ENCODE data around the gene MYBPC3.

MYBPC3 gene

GRCh38 chr11:47328449-47329390, 23.8 kb downstream of the MYBPC3 start:
- TF ChIP-seq EZH2 (IDR thresholded peaks at IDR 0.05), result no peak
- TF ChIP-seq FOXP2 (optimal IDR thresholded peaks at IDR 0.05; ENCODE audit: control extremely low read depth, extremely low read length, insufficient read depth), result no peak
- TF ChIP-seq POLR2AphosphoS5 (IDR thresholded peaks at IDR 0.05; ENCODE audit: borderline replicate concordance, low read depth, low read length), result no peak
- Histone ChIP-seq H3K9ac (ENCODE audit: insufficient read length) (no peak overlapping the region), H3K9me3 (ENCODE audit: low read depth, low read length) (no peaks in the 10 kb centered on the region), H3K4me3 (no peak overlapping the region), H3K36me3 (ENCODE audit: insufficient read depth, low read length) (peaks cover 9% of the 10 kb centered on the region; the same call in 1 of the 2 replicates), H3K27ac (no peak overlapping the region)
- no peak for DNase-seq (ENCODE audit: low read depth, low spot score)

DNA sequence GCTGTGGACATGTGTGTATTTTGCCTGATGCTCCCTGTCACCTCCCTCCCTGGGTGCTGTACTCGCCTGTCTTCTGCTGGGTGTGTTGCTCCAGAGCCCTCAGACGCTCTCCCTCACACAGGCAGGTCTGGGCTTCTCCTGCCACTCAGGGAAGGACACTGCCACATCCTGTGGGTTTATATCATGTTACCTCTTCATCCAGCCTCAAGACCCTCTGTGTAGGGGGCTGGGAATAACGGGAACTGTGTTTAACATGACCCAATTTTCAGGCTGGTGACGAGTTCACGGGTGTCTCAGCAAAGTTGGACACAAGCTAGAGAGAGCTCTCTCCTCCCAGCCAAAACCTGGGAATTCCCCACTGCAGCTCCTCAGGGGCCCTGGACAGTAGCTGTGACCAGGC, 24.6 kb downstream of the MYBPC3 start:
- Histone ChIP-seq H3K9me3 (ENCODE audit: low read depth, low read length) (no peaks in the 10 kb centered on the region), H3K9ac (ENCODE audit: insufficient read length) (no peak overlapping the region), H3K36me3 (ENCODE audit: insufficient read depth, low read length) (peaks cover 9% of the 10 kb centered on the region; the same call in 1 of the 2 replicates), H3K27ac (no peak overlapping the region), H3K4me3 (no peak overlapping the region)
- TF ChIP-seq EZH2 (IDR thresholded peaks at IDR 0.05), result no peak
- TF ChIP-seq POLR2AphosphoS5 (IDR thresholded peaks at IDR 0.05; ENCODE audit: borderline replicate concordance, low read depth, low read length), result no peak
- no peak for TF ChIP-seq FOXP2 (optimal IDR thresholded peaks at IDR 0.05; ENCODE audit: control extremely low read depth, extremely low read length, insufficient read depth)
- DNase-seq (ENCODE audit: low read depth, low spot score), result no peak

GRCh38 chr11:47327025-47327424, 25.5 kb downstream of the MYBPC3 start:
- H3K27ac ChIP-seq, result no peak overlapping the region
- H3K9me3 ChIP-seq (ENCODE audit: low read depth, low read length), result no peaks in the 10 kb centered on the region
- peaks cover 9% of the 10 kb centered on the region; the same call in 1 of the 2 replicates for H3K36me3 ChIP-seq (ENCODE audit: insufficient read depth, low read length)
- no peak for TF ChIP-seq EZH2 (IDR thresholded peaks at IDR 0.05)
- no peak for TF ChIP-seq FOXP2 (optimal IDR thresholded peaks at IDR 0.05; ENCODE audit: control extremely low read depth, extremely low read length, insufficient read depth)
- no peak for TF ChIP-seq POLR2AphosphoS5 (IDR thresholded peaks at IDR 0.05; ENCODE audit: borderline replicate concordance, low read depth, low read length)
- no peak overlapping the region for H3K4me3 ChIP-seq
- H3K9ac ChIP-seq (ENCODE audit: insufficient read length), result no peak overlapping the region
- DNase-seq (ENCODE audit: low read depth, low spot score), result no peak

GRCh38 chr11:47326198-47326597, 26.3 kb downstream of the MYBPC3 start:
- Histone ChIP-seq H3K36me3 (ENCODE audit: insufficient read depth, low read length) (peaks cover 17% of the 10 kb centered on the region; the same call in 1 of the 2 replicates), H3K9me3 (ENCODE audit: low read depth, low read length) (no peaks in the 10 kb centered on the region), H3K9ac (ENCODE audit: insufficient read length) (no peak overlapping the region), H3K27ac (no peak overlapping the region), H3K4me3 (no peak overlapping the region)
- TF ChIP-seq FOXP2 (optimal IDR thresholded peaks at IDR 0.05; ENCODE audit: control extremely low read depth, extremely low read length, insufficient read depth) (no peak), POLR2AphosphoS5 (IDR thresholded peaks at IDR 0.05; ENCODE audit: borderline replicate concordance, low read depth, low read length) (no peak), EZH2 (IDR thresholded peaks at IDR 0.05) (no peak)
- DNase-seq (ENCODE audit: low read depth, low spot score), result no peak

DNA sequence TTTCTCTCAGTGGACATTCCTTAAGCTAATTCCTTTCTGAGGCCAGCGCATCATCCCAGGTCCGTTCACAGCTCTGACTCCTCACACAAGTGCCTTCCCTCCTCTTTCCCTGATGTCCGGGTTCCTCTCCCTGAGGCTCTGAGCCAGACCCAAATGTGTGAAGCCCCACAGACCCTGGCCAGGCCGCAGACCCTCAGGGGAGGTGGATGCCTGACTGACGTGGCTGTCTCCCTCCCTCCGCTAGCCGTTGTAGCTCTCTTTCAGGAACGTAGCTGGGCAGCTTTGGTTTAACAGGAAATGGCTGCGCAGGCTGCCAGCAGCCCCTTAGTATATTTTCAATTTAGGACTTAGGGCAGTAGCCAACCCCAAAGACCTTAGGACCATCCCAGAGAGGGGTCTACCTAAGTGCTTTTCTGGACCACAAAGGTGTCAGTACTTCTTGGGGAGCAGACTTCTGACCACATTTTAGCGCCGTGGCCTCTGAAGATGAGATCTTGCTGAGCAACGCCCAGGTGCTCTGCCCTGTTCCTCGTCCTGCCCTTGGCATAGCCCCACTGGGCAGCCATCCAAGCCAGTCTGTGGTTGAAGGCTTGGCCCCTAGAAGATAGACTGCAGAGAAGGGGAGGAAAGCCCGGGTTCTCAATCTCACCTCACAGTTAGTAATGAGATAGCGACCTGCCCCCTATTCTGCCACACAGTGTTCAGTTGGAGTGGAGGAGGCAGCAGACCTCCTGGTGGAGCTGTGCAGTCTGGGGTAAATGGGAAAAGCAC, 27.0 kb downstream of the MYBPC3 start:
- Histone ChIP-seq H3K4me3 (no peak overlapping the region), H3K36me3 (ENCODE audit: insufficient read depth, low read length) (peaks cover 17% of the 10 kb centered on the region; the same call in 1 of the 2 replicates), H3K9ac (ENCODE audit: insufficient read length) (no peak overlapping the region), H3K9me3 (ENCODE audit: low read depth, low read length) (no peaks in the 10 kb centered on the region), H3K27ac (no peak overlapping the region)
- TF ChIP-seq FOXP2 (optimal IDR thresholded peaks at IDR 0.05; ENCODE audit: control extremely low read depth, extremely low read length, insufficient read depth) (no peak), POLR2AphosphoS5 (IDR thresholded peaks at IDR 0.05; ENCODE audit: borderline replicate concordance, low read depth, low read length) (no peak), EZH2 (IDR thresholded peaks at IDR 0.05) (no peak)
- DNase-seq (ENCODE audit: low read depth, low spot score), result no peak

- H3K9ac ChIP-seq (ENCODE audit: insufficient read length), result no peak overlapping the region
Observed at GRCh38 chr11:47324520-47324919, 28.0 kb downstream of the MYBPC3 start.

GRCh38 chr11:47318166-47318565, 34.3 kb downstream of the MYBPC3 start:
- Histone ChIP-seq H3K9me3 (ENCODE audit: low read depth, low read length) (no peaks in the 10 kb centered on the region), H3K27ac (no peak overlapping the region), H3K9ac (ENCODE audit: insufficient read length) (no peak overlapping the region), H3K36me3 (ENCODE audit: insufficient read depth, low read length) (peaks cover 32% of the 10 kb centered on the region; the same call in 1 of the 2 replicates), H3K4me3 (no peak overlapping the region)
- TF ChIP-seq EZH2 (IDR thresholded peaks at IDR 0.05) (no peak), POLR2AphosphoS5 (IDR thresholded peaks at IDR 0.05; ENCODE audit: borderline replicate concordance, low read depth, low read length) (no peak), FOXP2 (optimal IDR thresholded peaks at IDR 0.05; ENCODE audit: control extremely low read depth, extremely low read length, insufficient read depth) (no peak)
- DNase-seq (ENCODE audit: low read depth, low spot score), result no peak

More at GRCh38 chr11:47324520-47324919, 28.0 kb downstream of the MYBPC3 start:
- no peaks in the 10 kb centered on the region for H3K9me3 ChIP-seq (ENCODE audit: low read depth, low read length)
- H3K27ac ChIP-seq, result no peak overlapping the region
- no peak overlapping the region for H3K4me3 ChIP-seq
- H3K36me3 ChIP-seq (ENCODE audit: insufficient read depth, low read length), result peaks cover 17% of the 10 kb centered on the region; the same call in 1 of the 2 replicates
- TF ChIP-seq FOXP2 (optimal IDR thresholded peaks at IDR 0.05; ENCODE audit: control extremely low read depth, extremely low read length, insufficient read depth) (no peak), POLR2AphosphoS5 (IDR thresholded peaks at IDR 0.05; ENCODE audit: borderline replicate concordance, low read depth, low read length) (no peak), EZH2 (IDR thresholded peaks at IDR 0.05) (no peak)
- no peak for DNase-seq (ENCODE audit: low read depth, low spot score)
